Activated naive CD8-positive, alpha-beta T cell treated with anti-CD3 and anti-CD28 coated beads, Interleukin-2, amount 50 U/mL, for 24 hours (primary cell): ENCODE results near the gene KLF3.

Experiments
- ATAC-seq: fragments of 150-1000 bp; cut with Tn5 transposase; one replicate; pipeline ENCODE4 v1.10.0; 2021
- DNase-seq: peaks from one replicate; pipeline ENCODE4 v3.0.0; 2021
- H3K27ac Mint-ChIP-seq: one replicate; pipeline ENCODE4 v1.8.0; 2021; ENCODE audit warnings: mild to moderate bottlenecking, mixed read lengths
- H3K27me3 Mint-ChIP-seq: one replicate; pipeline ENCODE4 v1.8.0; 2021; ENCODE audit warnings: mixed read lengths
- H3K36me3 Mint-ChIP-seq: one replicate; pipeline ENCODE4 v1.8.0; 2021; ENCODE audit warnings: low read depth, mixed read lengths
- H3K4me1 Mint-ChIP-seq: one replicate; pipeline ENCODE4 v1.8.0; 2021; ENCODE audit warnings: mixed read lengths
- H3K4me3 Mint-ChIP-seq: one replicate; pipeline ENCODE4 v1.8.0; 2021; ENCODE audit warnings: mild to moderate bottlenecking, moderate library complexity, mixed read lengths
- H3K9me3 Mint-ChIP-seq: one replicate; pipeline ENCODE4 v1.8.0; 2021; ENCODE audit warnings: mixed read lengths

Gene KLF3

GRCh38 chr4:38675146-38676121 is 11.4 kb downstream of the KLF3 start:
- H3K27me3 Mint-ChIP-seq = no peaks in the 10 kb centered on the region
- H3K36me3 Mint-ChIP-seq = peaks cover 7% of the 10 kb centered on the region
- peak overlapping the region; percentile 64 for H3K4me3 Mint-ChIP-seq
- ATAC-seq (peak; percentile 62), DNase-seq (peak; percentile 84)
- peak overlapping the region; percentile 40 for H3K27ac Mint-ChIP-seq
- H3K9me3 Mint-ChIP-seq = no peaks in the 10 kb centered on the region
- peaks cover 85% of the 10 kb centered on the region for H3K4me1 Mint-ChIP-seq

- H3K4me3 Mint-ChIP-seq = no peak overlapping the region
- H3K27me3 Mint-ChIP-seq = no peaks in the 10 kb centered on the region
- peaks cover 79% of the 10 kb centered on the region for H3K4me1 Mint-ChIP-seq
- H3K9me3 Mint-ChIP-seq = no peaks in the 10 kb centered on the region
- H3K36me3 Mint-ChIP-seq = peaks cover 19% of the 10 kb centered on the region
- ATAC-seq (no peak), DNase-seq (no peak)
- no peak overlapping the region for H3K27ac Mint-ChIP-seq
Observed at GRCh38 chr4:38676986-38677385, 13.0 kb downstream of the KLF3 start.

GRCh38 chr4:38677441-38677840 is 13.4 kb downstream of the KLF3 start:
- ATAC-seq (peak; percentile 38), DNase-seq (no peak)
- no peaks in the 10 kb centered on the region for H3K9me3 Mint-ChIP-seq
- peak overlapping the region; percentile 6 for H3K27ac Mint-ChIP-seq
- no peak overlapping the region for H3K4me3 Mint-ChIP-seq
- no peaks in the 10 kb centered on the region for H3K27me3 Mint-ChIP-seq
- peaks cover 78% of the 10 kb centered on the region for H3K4me1 Mint-ChIP-seq
- H3K36me3 Mint-ChIP-seq = peaks cover 19% of the 10 kb centered on the region

GRCh38 chr4:38678078-38678477 is 14.1 kb downstream of the KLF3 start:
- Mint-ChIP-seq H3K27me3 (no peaks in the 10 kb centered on the region), H3K4me3 (no peak overlapping the region), H3K4me1 (peaks cover 76% of the 10 kb centered on the region), H3K9me3 (no peaks in the 10 kb centered on the region), H3K27ac (no peak overlapping the region), H3K36me3 (peaks cover 19% of the 10 kb centered on the region)
- ATAC-seq = no peak
- DNase-seq = no peak

- H3K4me1 Mint-ChIP-seq = peaks cover 76% of the 10 kb centered on the region
- no peak overlapping the region for H3K4me3 Mint-ChIP-seq
- no peaks in the 10 kb centered on the region for H3K9me3 Mint-ChIP-seq
- ATAC-seq (no peak), DNase-seq (no peak)
- no peaks in the 10 kb centered on the region for H3K27me3 Mint-ChIP-seq
- no peak overlapping the region for H3K27ac Mint-ChIP-seq
- peaks cover 19% of the 10 kb centered on the region for H3K36me3 Mint-ChIP-seq
Observed at GRCh38 chr4:38679921-38680320, 15.9 kb downstream of the KLF3 start.

GRCh38 chr4:38681281-38681991 is 17.4 kb downstream of the KLF3 start:
- Mint-ChIP-seq H3K4me1 (peaks cover 73% of the 10 kb centered on the region), H3K27ac (peak overlapping the region; percentile 41), H3K9me3 (no peaks in the 10 kb centered on the region), H3K27me3 (no peaks in the 10 kb centered on the region), H3K36me3 (peaks cover 19% of the 10 kb centered on the region), H3K4me3 (no peak overlapping the region)
- ATAC-seq (peak; percentile 17), DNase-seq (no peak)

GRCh38 chr4:38682336-38682735 is 18.3 kb downstream of the KLF3 start:
- Mint-ChIP-seq H3K4me3 (peak overlapping the region; percentile 4), H3K36me3 (peaks cover 19% of the 10 kb centered on the region), H3K9me3 (no peaks in the 10 kb centered on the region), H3K27ac (peak overlapping the region; percentile 21), H3K4me1 (peaks cover 78% of the 10 kb centered on the region), H3K27me3 (no peaks in the 10 kb centered on the region)
- ATAC-seq = no peak
- no peak for DNase-seq

- Mint-ChIP-seq H3K4me1 (peaks cover 78% of the 10 kb centered on the region), H3K27ac (peak overlapping the region; percentile 61), H3K36me3 (peaks cover 24% of the 10 kb centered on the region), H3K4me3 (no peak overlapping the region), H3K27me3 (no peaks in the 10 kb centered on the region), H3K9me3 (no peaks in the 10 kb centered on the region)
- DNase-seq (no peak), ATAC-seq (no peak)
Observed at GRCh38 chr4:38683276-38683675, 19.3 kb downstream of the KLF3 start.

- Mint-ChIP-seq H3K36me3 (peaks cover 28% of the 10 kb centered on the region), H3K27ac (peak overlapping the region; percentile 77), H3K4me3 (no peak overlapping the region), H3K9me3 (no peaks in the 10 kb centered on the region), H3K27me3 (no peaks in the 10 kb centered on the region), H3K4me1 (peaks cover 72% of the 10 kb centered on the region)
- ATAC-seq (peak; percentile 64), DNase-seq (no peak)
Observed at GRCh38 chr4:38684271-38684670, 20.3 kb downstream of the KLF3 start.

GRCh38 chr4:38684951-38685844 is 21.2 kb downstream of the KLF3 start:
- ATAC-seq (no peak), DNase-seq (no peak)
- no peak overlapping the region for H3K27ac Mint-ChIP-seq
- H3K36me3 Mint-ChIP-seq = peaks cover 35% of the 10 kb centered on the region
- H3K4me3 Mint-ChIP-seq = no peak overlapping the region
- H3K9me3 Mint-ChIP-seq = no peaks in the 10 kb centered on the region
- H3K27me3 Mint-ChIP-seq = no peaks in the 10 kb centered on the region
- H3K4me1 Mint-ChIP-seq = peaks cover 67% of the 10 kb centered on the region

GRCh38 chr4:38686682-38687081 is 22.7 kb downstream of the KLF3 start:
- DNase-seq (no peak), ATAC-seq (no peak)
- Mint-ChIP-seq H3K9me3 (no peaks in the 10 kb centered on the region), H3K4me1 (peaks cover 60% of the 10 kb centered on the region), H3K36me3 (peaks cover 33% of the 10 kb centered on the region), H3K27me3 (no peaks in the 10 kb centered on the region), H3K27ac (no peak overlapping the region), H3K4me3 (no peak overlapping the region)

- Mint-ChIP-seq H3K4me1 (peaks cover 54% of the 10 kb centered on the region), H3K36me3 (peaks cover 34% of the 10 kb centered on the region), H3K27me3 (no peaks in the 10 kb centered on the region), H3K9me3 (no peaks in the 10 kb centered on the region), H3K4me3 (no peak overlapping the region), H3K27ac (peak overlapping the region; percentile 51)
- peak; percentile 92 for ATAC-seq
- no peak for DNase-seq
Observed at GRCh38 chr4:38687571-38688011, 23.6 kb downstream of the KLF3 start.

- no peak overlapping the region for H3K27ac Mint-ChIP-seq
- no peak for DNase-seq
- peaks cover 48% of the 10 kb centered on the region for H3K4me1 Mint-ChIP-seq
Observed at GRCh38 chr4:38688676-38689355, 24.8 kb downstream of the KLF3 start.

More at GRCh38 chr4:38688676-38689355, 24.8 kb downstream of the KLF3 start:
- ATAC-seq = no peak
- H3K9me3 Mint-ChIP-seq = no peaks in the 10 kb centered on the region
- H3K36me3 Mint-ChIP-seq = peaks cover 37% of the 10 kb centered on the region
- no peaks in the 10 kb centered on the region for H3K27me3 Mint-ChIP-seq
- no peak overlapping the region for H3K4me3 Mint-ChIP-seq
